K562 (cell line): ENCODE data around the gene TLX2. TPM values are rescaled to one million over a fixed set of nuclear protein-coding genes. Genes with fewer than 3 reads are reported as not detected.

ENCODE experiments used
- ATF4 ChIP-seq: fragments of 450-650 bp; formaldehyde crosslinking; IDR thresholded peaks from 2 replicates; pipeline ENCODE4 v1.4.0; 2022; ENCODE audit warnings: mild to moderate bottlenecking, moderate library complexity
- BCOR ChIP-seq: fragments of 450-650 bp; IDR thresholded peaks from 2 replicates; pipeline ENCODE4 v1.6.1; 2016
- BMI1 ChIP-seq: fragments of 150-350 bp; IDR thresholded peaks from 2 replicates; pipeline ENCODE4 v1.6.1; 2014; ENCODE audit warnings: low read length
- CC2D1A ChIP-seq: fragments of 450-650 bp; IDR thresholded peaks from 2 replicates; pipeline ENCODE4 v1.6.1; 2017; ENCODE audit warnings: mild to moderate bottlenecking
- DPF2 ChIP-seq: fragments of 450-650 bp; IDR thresholded peaks from 2 replicates; pipeline ENCODE4 v1.6.1; 2016
- ELF1 ChIP-seq: fragments of 200-800 bp; sonication (Bioruptor generic); IDR thresholded peaks from 2 replicates; pipeline ENCODE4 v1.6.1; 2016; ENCODE audit warnings: missing genetic modification characterization, missing compliant biosample characterization
- KDM2B ChIP-seq: fragments of 250-450 bp; sonication (Bioruptor Pico); IDR thresholded peaks from 2 replicates; pipeline ENCODE4 v1.8.0; 2021; ENCODE audit warnings: mild to moderate bottlenecking, moderate library complexity
- PHF8 ChIP-seq: fragments of 200-600 bp; sonication (generic); IDR thresholded peaks from 2 replicates; pipeline ENCODE4 v1.6.1; 2012; ENCODE audit warnings: mixed run types, mild to moderate bottlenecking, inconsistent platforms, low read length, moderate library complexity, borderline replicate concordance
- PRDM10 ChIP-seq: fragments of 450-650 bp; IDR thresholded peaks from 2 replicates; pipeline ENCODE4 v1.6.1; 2018; ENCODE audit not compliant: partially characterized antibody
- SIN3B ChIP-seq: fragments of 450-650 bp; IDR thresholded peaks from 2 replicates; pipeline ENCODE4 v1.6.1; 2017; ENCODE audit warnings: low read depth, mild to moderate bottlenecking, moderate library complexity
- SMARCB1 ChIP-seq: IDR thresholded peaks from 2 replicates; pipeline ENCODE4 v1.6.1; 2011; ENCODE audit warnings: improper control_type of control experiment, low read depth; ENCODE audit not compliant: insufficient read length
- SOX6 ChIP-seq: fragments of 450-650 bp; IDR thresholded peaks from 2 replicates; pipeline ENCODE4 v1.6.1; 2014; ENCODE audit warnings: mild to moderate bottlenecking
- TRIM25 ChIP-seq: fragments of 450-650 bp; IDR thresholded peaks from 2 replicates; pipeline ENCODE4 v1.7.0; 2016; ENCODE audit warnings: borderline replicate concordance
- XRCC3 ChIP-seq: fragments of 450-650 bp; IDR thresholded peaks from 2 replicates; pipeline ENCODE4 v1.6.1; 2017; ENCODE audit warnings: mild to moderate bottlenecking, moderate library complexity
- ZNF274 ChIP-seq: IDR thresholded peaks from 2 replicates; pipeline ENCODE4 v1.6.1; 2011; ENCODE audit warnings: low read depth, mild to moderate bottlenecking, low read length, moderate library complexity, borderline replicate concordance
- ZNF395 ChIP-seq: fragments of 200-800 bp; sonication (Bioruptor generic); IDR thresholded peaks from 2 replicates; pipeline ENCODE4 v1.6.1; 2017; ENCODE audit warnings: missing genetic modification characterization, missing compliant biosample characterization
- ZNF408 ChIP-seq: fragments of 250-450 bp; sonication (Bioruptor Pico); IDR thresholded peaks from 2 replicates; pipeline ENCODE4 v1.4.0; 2020; ENCODE audit warnings: low read depth, mild to moderate bottlenecking, moderate library complexity
- ZNF512 ChIP-seq: IDR thresholded peaks from 2 replicates; pipeline ENCODE4 v1.6.1; 2016; ENCODE audit warnings: missing genetic modification characterization, missing compliant biosample characterization
- ZNF586 ChIP-seq: fragments of 450-650 bp; formaldehyde crosslinking; conservative IDR thresholded peaks from 2 replicates; pipeline ENCODE4 v1.4.0; 2020; ENCODE audit warnings: mild to moderate bottlenecking, moderate library complexity
- polyA plus RNA-seq, 8 experiments: library from polyadenylated mRNA; depleted of rRNA in 4 of 8; stranded (reverse) in 5 of 8; unstranded in 3 of 8; fragments of >200 nt; fragmentation: Nextera tagmentation in 2 of 8; fragmentation: Illumina TruSeq in 1 of 8; extraction: Ambion mirVana in 2 of 8; extraction: Trizol in 1 of 8; gene quantifications; 2 replicates each; pipeline versions ENCODE4 v1.2.1 to v1.2.3, GENCODE V29; 2011 to 2014; ENCODE audit warnings: inconsistent platforms in 1 of 8, missing spikeins in 1 of 8
- total RNA-seq, 7 experiments: library from RNA; depleted of rRNA in 6 of 7; stranded (reverse); fragments of >200 nt in 6 of 7; fragmentation: Illumina TruSeq in 2 of 7; extraction: Trizol in 2 of 7; gene quantifications; 2 replicates each; pipeline versions ENCODE4 v1.2.1 to v1.2.3, GENCODE V29; 2011 to 2021; ENCODE audit warnings: low replicate concordance in 1 of 7

Gene TLX2
- total and polyA plus RNA-seq, 9 of the 15 experiments (the other 6 are each of a cell fraction or from before 2014, with no cell fraction given) = not detected

GRCh38 chr2:74482801-74483674, 31.2 kb upstream of the TLX2 start, which contains the start of the genes CCDC142 and TTC31 (continued):
- TF ChIP-seq ATF4 (no peak), SIN3B (peak; percentile 97), KDM2B (CRISPR knock-in tag) (no peak), PHF8 (peak; percentile 63; the same call in 1 of the 2 replicates), ELF1 (tag) (peak; percentile 75), PRDM10 (no peak), BCOR (peak; percentile 65; the same call in 1 of the 2 replicates), SOX6 (no peak; the same call in none of the 2 replicates), SMARCB1 (no peak), ZNF512 (tag) (no peak), ZNF274 (no peak), ZNF395 (CRISPR knock-in tag) (no peak), BMI1 (no peak), ZNF586 (CRISPR knock-in tag) (no peak), DPF2 (peak; percentile 27; the same call in 1 of the 2 replicates), TRIM25 (no peak), ZNF408 (no peak), CC2D1A (no peak; the same call in 1 of the 2 replicates), XRCC3 (no peak)
